ENCODE data around the gene SMIM38.
"Not testable (repeated sequence)": the region's sequence is repeated elsewhere in the genome, so short reads cannot be mapped to it uniquely, and the experiment has no call there.

Gene SMIM38

DNA sequence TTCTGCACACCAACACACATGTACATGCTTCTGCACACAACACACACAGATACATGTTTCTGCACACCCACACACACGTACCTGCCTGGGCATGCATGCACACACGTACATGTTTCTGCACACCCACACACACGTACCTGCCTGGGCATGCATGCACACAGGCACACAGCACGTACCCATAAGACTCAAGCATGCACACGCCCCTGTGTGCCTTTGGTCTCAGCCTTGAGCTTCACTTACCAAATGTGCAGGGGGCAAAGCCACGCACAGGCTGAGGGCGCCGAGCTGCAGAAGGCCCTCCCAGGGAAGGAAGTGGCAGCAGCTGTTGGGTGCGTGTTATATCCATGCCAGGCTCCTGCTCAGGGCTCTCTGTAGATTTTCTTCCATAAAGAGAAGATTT lies 34.7 kb upstream of the SMIM38 start:
- intact Hi-C loops (cut with DNase I) = no loop called here
- DNase-seq = peak in 1 of 42 donors; percentile 31

DNA sequence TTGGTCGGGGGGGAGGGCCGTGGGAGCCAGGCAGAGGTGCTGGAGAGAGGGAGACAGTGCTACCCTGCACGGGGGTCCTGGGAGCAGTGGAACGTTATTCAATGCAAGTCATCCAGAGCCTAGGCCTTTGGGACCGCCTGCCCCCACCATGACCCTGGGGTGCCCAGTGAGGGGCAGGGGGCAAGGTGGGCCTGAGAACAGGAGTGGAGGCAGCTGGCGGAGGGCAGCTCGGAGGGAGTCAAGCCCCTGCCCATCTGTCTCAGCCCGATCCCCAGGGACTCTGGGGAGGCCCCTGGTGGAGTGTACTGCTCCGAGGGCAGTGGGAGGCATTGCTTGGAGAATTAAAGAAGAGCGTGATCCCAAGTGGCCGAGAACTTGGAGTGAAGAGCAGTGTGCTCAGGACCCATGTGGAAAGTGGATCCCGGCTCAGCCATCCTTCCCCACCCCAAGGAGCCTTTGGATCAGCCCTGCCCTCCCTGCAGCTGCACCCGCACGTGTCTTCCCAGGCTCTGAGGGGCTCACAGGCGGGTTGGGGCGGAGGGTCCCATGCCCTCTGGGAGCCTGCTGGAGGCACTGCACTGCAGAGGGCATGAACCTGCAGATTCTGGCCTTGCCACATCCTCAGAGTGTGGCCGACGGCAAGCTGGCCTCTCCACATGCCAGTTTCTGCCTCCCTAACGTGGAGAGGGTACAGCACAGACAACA lies 34.0 kb upstream of the SMIM38 start:
- intact Hi-C loops (cut with DNase I) = no loop called here
- peak in 1 of 42 donors; percentile 18 for DNase-seq

DNA sequence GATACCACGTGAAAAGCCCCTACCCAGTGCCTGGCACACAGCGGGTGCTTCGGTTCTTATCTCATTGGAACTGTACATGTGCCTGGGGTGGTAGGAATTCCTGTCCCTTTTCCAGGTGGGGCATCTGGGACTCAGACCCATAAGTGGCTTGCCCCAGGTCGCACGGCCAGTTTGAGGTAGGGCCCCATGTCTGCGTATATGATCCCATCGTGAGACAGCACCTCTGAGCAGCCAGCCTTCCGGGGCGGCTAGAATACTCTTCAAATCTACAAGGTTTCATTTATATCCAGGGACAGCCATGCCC lies 33.5 kb upstream of the SMIM38 start:
- DNase-seq = peak in 1 of 42 donors; percentile 28
- intact Hi-C loops (cut with DNase I) = no loop called here

DNA sequence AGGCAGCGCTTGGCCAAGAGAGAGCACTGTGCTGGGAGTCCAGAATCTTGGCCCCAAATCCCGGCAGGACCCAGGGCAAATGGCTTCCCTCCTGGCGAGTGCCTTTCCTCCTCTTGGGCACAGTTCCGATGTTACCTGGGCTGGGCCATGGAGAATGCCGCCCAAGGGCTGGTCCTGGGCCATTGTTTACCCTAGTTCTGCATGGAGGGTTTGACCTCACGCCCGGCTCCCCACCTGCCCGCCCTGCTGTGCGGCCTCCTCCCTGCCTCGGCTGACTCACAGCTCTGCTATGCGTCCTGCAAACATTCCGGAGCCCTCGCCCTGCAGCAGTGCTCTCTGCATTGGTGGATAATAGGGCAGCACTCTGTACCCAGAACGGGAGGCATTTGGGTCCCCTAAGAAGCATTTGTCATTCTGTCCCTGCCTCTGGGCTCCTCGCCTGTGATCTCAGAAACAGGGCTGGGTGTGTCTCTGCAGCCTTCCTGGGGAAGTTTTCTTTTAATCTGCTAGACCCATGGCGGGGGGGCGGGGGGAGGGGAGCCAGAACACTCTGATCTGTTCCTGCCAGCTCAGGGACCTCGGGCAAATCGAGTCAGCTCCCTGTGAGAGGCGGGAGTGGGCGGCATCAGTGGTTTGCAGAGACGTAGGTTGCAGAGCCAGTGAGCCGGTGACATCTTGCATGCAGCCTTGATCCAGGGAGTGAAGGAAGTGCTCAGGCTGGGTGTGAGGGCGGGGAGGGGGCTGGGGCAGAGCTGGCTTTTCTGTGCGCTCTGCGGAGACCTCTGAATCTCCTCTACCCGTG lies 32.9 kb upstream of the SMIM38 start:
- intact Hi-C loops (cut with DNase I) = no loop called here
- peak; percentile 45 to 95 (median 84) for DNase-seq

DNA sequence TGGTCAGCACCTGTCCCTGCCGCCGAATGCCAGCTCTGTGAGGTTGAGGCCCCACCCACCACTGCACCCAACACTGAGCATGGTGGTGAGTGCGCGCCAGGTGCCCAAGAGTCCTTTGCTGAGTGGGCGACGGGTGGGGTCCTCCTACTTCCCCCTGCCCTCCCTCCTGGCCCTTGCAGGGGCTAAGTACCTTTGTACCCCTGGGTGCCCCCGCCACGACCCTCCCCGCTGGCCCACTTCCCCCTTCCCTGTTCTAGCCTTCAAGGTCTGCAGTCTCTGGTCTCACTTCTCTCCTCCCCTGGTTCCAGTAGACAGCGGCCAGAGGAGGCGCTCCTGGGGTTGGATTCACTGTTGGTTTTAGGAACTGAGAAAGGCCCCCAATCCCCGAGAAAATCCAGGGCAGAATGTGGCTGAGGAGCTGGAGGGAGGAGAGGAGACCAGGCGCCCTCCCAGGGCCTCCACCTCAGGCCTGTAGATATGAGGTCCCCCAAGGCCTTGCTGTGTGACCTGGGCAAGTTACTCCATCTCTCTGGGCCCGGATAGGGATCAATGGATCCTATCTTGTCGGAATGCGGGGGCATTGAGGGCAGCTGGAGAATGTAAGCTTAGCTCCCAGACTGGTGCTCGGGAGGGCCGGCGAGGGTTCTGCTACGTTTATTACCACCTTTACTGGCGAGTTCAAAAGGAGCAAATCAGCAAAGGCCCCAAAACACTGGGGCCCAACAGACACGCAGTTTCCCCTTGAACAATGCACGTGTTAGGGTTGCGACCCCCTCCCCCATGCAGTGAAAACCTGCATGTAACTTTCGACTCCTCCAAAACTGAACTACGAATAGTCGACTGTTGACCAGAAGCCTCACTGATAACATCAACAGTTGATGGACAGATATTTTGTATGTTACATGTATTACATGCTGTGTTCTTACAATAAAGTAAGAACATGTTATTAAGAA lies 31.9 kb upstream of the SMIM38 start:
- DNase-seq = no peak
- intact Hi-C loops (cut with DNase I) = no loop called here

DNA sequence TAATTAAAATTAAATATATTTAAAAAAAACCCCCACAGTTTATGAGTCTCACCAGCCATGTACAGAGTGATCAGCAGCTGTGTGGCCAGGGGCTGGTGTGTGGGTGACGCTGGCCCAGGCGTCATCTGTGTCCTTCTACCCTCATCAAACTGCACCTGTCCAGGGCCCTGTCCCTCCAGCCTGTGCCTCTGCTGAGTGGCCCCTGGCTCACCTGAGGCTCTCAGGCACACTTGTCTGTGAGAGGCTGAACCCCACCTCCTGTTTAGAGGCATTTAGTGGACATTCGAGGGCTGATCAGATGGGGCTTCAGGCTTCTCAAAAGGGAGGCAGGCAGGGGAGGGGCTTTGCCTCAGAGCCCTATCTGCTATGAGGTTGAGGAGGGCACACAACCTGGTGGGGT lies 29.9 kb upstream of the SMIM38 start:
- intact Hi-C loops (cut with DNase I) = no loop called here
- peak in 1 of 42 donors; percentile 20 for DNase-seq

DNA sequence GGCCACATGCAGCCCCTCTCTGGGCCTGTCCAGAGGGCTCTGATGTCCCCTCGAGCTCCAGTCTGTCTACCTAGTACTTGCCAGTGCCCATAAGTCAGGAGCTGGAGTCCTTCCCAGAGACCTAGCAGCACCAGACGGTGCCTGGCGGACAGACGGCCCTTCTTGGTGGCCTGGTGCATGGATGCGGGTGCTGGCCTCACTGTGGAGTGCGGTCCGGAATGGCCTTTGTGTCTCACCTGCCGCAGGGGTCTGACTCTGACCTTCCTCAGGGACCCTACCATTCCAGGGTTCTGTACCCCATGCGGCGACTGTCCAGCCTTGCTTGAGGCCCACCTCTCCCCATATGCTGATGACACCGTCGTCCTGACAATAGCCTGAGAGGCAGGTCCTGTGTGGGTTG lies 29.4 kb upstream of the SMIM38 start:
- intact Hi-C loops (cut with DNase I) = no loop called here
- peak in 1 of 42 donors; percentile 29 for DNase-seq

DNA sequence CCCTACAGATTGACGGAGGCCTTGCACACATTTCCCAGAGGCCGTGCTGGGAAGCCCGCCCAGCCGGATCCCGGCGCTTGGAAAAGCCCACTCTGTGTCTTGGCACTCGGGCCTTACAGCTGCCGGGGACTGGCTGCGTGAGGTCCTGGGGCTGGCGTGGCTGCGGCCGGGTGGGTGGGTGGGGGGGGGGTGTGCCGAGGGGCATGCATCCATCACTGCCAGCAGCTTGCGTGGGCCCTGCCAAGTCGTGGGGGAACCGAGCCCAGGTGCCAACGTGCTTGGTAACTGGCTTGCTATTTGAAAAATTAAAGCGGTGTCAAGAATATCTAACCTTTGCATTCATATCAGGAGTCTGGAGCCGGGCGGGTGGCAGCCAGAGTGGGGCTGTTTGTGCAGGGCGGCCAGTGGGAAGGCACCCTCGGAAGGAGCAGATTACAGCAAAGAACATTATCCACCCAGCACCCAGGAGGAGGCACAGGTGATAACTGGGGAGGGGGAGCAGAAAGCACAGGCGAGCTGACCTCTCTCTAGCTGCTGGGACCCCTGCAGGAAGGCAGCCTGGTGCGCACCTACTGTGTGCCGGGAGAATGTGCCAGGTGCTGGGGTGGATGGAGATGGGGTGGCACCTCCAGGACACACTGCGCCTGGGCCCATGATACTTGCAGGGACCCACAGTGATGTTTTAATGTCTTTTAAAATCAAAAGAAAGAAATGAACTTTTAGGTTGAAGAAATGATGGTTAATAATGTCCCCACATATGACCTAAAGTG lies 28.5 kb upstream of the SMIM38 start:
- intact Hi-C loops (cut with DNase I) = no loop called here
- DNase-seq = peak in 12 of 42 donors; percentile 17 to 52 (median 32)

DNA sequence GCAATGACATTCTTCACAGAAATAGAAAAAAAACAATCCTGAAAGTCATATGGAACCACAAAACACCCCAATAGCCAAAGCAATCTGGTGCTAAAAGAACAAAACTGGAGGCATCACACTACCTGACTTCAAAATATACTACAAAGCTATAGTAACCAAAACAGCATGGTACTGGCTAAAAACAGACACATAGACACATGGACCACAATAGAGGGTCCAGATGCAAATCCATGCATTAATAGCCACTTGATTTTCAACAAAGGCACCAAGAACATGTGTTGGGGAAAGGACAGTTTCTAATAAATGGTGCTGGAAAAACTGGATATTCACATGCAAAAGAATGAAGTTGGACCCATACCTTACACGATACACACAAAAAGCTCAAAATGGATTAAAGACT lies 27.9 kb upstream of the SMIM38 start:
- intact Hi-C loops (cut with DNase I) = no loop called here
- no peak for DNase-seq

DNA sequence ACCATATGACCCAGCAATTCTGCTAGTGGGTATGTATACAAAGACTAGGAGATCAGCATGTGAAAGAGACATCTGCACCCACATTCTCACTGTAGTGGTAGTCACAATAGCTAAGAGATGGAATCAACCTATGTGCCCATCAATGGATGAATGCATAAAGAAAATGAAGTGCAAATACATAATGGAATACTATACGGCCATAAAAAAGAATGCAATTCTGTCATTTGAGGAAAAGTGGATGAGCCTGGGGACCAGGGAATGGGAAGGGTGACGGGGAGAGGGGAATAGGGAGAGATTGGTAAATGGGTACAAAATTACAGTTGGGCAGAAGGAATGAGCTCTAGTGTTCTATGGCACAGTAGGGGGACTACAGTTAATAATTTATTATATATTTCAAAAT lies 26.7 kb upstream of the SMIM38 start:
- no peak for DNase-seq
- intact Hi-C loops (cut with DNase I) = no loop called here

DNA sequence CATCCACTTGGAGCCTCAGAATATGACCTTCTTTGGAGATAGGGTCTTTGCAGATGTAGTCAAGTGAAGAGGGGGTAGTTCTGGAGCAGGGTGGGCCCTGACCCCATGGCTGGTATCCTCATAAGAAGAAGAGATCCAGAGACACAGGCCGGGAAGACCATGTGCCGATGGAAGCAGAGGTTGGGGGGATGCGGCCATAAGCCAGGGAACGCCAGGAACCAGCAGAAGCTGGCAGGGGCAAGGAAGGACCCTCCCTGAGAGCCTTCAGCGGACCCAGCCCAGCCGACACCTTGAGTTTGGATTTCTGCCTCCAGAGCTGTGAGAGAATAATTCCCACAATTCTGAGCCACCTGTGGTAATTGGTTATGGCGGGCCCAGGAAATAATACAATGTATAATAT lies 26.1 kb upstream of the SMIM38 start:
- intact Hi-C loops (cut with DNase I) = no loop called here
- peak in 1 of 42 donors; percentile 25 for DNase-seq

DNA sequence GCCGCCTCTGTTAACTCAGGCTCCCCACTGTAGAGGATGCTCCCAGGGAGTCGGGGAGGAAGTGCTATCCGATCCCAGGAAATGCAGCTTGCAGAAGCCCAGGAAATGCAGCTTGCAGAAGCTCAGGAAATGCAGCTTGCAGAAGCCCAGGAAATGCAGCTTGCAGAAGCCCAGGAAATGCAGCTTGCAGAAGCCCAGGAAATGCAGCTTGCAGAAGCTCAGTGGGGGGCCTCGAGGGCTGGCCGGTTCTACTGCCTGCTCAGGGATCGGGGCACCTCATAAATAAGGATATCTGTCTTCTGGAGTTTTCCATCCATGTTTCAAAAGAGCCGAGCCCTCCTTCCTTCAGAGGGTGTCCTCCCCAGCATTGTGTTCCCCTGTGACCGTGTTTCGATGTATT lies 25.1 kb upstream of the SMIM38 start:
- no peak for DNase-seq
- intact Hi-C loops (cut with DNase I) = no loop called here

DNA sequence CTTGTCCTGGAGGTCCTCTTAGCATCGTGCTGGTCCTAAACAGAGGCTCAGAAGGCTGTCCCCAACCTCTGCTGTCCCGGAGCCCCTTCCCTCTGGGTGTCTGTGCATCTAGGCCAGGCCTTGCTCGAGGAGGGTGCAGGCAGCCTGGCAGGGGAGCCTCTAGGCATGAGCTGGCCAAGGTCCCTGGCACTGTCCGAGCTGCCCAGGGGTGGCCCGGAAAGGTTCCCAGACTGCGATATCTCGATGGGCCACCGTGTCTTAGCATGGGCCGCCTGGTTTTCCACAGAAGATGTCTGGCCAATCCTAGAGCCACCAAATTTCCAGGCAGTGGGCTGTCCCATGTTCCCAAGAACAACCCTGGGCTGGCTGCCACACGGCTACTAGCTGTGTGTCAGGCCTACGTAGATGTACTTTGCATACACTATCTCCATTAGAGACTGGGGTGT lies 24.6 kb upstream of the SMIM38 start:
- peak in 2 of 42 donors; percentile 2 to 18 for DNase-seq
- intact Hi-C loops (cut with DNase I) = no loop called here

DNA sequence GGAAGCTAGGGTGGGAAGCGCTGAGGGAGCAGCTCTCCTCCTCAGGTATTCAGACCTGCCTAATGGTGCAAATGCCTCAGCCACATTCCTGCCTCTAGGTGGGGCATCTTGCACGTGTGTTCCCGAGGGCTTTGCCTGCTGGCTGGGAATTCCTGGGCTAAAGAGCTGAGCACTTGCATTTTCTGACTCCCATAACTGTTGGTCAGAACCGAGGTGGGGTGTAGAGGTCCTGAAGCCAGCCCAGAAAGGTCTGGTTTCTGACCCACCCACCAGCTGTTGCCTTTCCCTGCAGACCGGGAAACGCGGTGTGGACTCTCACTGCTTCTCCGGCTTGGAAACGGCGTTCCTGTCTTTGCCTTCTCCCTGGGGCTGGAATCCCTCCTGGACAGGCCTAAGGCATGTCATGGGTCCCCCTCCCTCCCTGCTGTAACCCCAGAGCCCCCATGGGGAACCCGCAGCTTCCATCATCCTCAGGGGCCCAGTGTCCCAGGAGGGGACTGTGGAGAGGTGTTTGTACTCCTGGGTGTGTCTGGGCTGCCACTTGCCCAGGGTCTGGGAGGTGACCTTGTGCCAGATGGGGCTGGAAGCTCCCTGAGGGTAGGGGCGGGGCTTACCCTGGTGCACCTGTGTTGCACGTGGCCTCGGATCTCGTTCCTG lies 24.0 kb upstream of the SMIM38 start:
- intact Hi-C loops (cut with DNase I) = no loop called here
- peak in 41 of 42 donors; percentile 28 to 84 (median 60) for DNase-seq

DNA sequence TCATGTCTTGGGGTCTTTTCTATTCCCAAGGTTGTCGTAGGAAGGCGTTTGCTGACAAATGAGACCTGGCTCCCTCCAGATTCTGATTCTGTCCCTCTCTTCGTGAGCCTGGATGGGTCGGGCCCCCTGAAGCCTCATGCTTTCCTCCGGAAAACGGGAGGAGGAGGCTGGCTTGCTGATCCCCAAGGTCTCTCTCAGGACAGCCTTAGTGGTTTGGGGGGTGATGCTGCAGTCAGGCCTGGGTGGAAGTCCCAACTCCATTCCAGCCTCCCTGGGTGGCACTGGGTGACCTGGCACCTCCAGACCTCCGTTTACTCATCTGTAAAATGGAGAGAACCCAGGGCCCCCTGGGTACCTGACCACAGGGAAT lies 23.4 kb upstream of the SMIM38 start:
- peak in 2 of 42 donors; percentile 9 to 16 for DNase-seq
- intact Hi-C loops (cut with DNase I) = no loop called here

DNA sequence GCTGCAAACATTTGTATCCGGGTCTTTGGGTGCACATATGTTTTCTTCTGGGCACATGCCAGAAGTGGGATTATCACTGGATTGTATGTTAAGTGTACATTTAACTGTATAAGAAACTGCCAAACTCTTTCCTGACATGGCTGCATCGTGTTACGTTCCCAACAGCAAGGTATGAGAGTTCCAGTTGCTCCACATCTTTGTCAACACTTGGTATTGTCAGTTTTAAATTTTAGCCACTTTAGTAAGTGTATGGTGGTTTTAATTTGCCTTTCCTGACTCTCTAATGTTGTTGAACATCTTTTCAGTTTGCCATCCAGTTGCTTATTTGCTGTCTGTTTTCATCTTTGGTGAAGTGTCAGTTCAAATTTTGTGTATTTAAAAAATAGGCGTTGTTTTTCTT lies 22.5 kb upstream of the SMIM38 start:
- intact Hi-C loops (cut with DNase I) = no loop called here
- no peak for DNase-seq

DNA sequence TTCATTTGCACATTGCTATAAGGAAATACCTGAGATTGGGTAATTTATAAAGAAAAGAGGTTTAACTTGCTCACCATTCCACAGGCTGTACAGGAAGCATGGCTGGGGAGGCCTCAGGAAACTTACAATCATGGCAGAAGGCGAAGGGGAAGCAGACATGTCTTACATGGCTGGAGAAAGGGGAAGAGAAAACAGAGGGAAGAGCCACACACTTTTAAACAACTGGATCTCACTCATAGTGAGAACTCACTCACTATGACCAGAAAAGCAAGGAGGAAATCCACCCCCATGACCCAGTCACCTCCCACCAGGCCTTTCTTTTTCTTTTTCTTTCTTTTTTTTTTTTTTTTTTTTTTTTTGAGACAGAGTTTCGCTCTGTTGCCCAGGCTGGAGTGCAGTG lies 21.6 kb upstream of the SMIM38 start:
- peak in 1 of 42 donors; percentile 1 for DNase-seq
- intact Hi-C loops (cut with DNase I) = not testable (repeated sequence)

DNA sequence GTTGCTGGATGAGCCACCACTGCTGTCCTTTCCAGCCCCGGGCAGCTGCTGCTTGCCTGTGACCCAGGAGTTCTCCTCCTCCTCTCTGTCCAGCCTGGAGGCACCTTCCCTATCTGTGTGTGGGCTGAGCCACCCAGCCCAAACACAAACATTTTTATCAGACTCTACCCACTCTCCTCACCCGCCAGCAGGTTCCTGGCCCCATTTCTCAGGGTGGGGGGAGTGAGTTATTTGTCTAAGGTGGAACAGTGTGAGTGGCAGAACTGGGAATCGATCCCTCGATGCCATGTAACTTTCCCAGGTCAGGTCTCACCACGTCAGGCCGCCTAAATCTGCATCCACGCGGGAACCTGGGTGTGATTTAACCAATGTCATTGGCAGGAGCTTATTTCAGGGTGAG lies 20.8 kb upstream of the SMIM38 start:
- intact Hi-C loops (cut with DNase I) = no loop called here
- DNase-seq = peak in 4 of 42 donors; percentile 4 to 22 (median 10)
